Measurements from ENCODE around the gene ABHD12. TPM values are rescaled to one million over a fixed set of nuclear protein-coding genes. Genes with fewer than 3 reads are reported as not detected.

Gene ABHD12
- total and polyA plus RNA-seq, 8 donors: 39.7 to 57.8 (median 47.4) TPM

DNA sequence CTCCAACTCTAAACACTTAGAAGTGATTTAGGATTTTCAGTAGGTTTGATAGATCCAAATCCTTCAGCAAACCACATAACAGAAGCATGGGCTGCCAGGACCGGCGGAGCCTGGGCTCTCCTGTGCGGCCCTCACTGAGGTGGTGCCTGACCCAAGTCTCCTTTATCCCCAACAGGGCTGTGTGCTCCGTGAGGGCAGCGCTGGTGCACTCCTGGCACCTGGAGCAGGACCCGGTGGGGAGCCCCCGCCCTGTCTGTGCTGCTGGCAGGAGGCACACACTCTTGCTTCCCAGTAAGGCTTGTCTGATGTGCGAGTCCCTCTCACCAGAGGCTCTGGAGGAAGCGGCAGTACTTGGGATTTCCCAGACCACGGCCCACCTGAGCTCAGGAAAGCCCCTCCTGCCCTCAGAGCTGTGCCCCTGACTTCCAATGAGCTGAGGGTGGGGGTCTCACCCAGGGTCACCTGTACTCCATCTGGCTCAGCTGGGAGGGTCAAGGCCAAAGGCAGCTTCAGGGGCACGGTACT is 86.5 kb downstream of the ABHD12 start:
- H3K4me3 ChIP-seq: no peak overlapping the region
- ATAC-seq (no peak), DNase-seq (peak in 1 of 4 donors; percentile 73)
- H3K9me3 ChIP-seq: no peaks in the 10 kb centered on the region
- no peak overlapping the region for H3K27ac ChIP-seq
- no peaks in the 10 kb centered on the region for H3K27me3 ChIP-seq
- no peak for TF ChIP-seq CTCF (IDR thresholded peaks at IDR 0.05)
- intact Hi-C loops (cut with DNase I): no loop called here
- peaks cover 0 to 11% of the 10 kb centered on the region in 2 donors for H3K4me1 ChIP-seq
- peaks cover 0 to 74% of the 10 kb centered on the region in 2 donors for H3K36me3 ChIP-seq

GRCh38 chr20:25303292-25304024 is 87.2 kb downstream of the ABHD12 start:
- Histone ChIP-seq H3K27ac (no peak overlapping the region), H3K27me3 (no peaks in the 10 kb centered on the region), H3K4me3 (no peak overlapping the region), H3K36me3 (peaks cover 0 to 74% of the 10 kb centered on the region in 2 donors), H3K9me3 (no peaks in the 10 kb centered on the region), H3K4me1 (peaks cover 0 to 7% of the 10 kb centered on the region in 2 donors)
- DNase-seq (peak in 1 of 4 donors; percentile 63), ATAC-seq (no peak)
- intact Hi-C loops (cut with DNase I): no loop called here
- no peak for TF ChIP-seq CTCF (IDR thresholded peaks at IDR 0.05)

DNA sequence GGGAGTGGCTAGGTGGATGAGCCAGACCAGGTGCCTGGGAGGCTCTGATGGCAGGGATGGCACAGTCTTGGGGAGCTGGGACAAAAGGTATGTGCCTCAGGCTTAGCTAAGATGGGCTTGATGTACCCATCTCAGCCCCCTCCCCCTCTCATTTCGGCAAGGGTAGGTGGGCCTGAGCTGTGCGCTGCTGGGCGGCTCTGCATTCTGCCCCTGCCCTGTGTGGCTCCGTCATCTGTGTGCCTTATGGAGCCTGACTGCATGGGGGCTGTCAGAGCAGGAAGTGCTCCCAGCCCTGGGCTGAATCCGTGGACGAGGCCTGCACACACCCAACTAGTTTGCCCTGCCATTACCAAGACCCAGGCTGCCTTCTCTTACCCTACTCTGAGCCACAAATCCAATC is 88.0 kb downstream of the ABHD12 start:
- Histone ChIP-seq H3K36me3 (peaks cover 0 to 73% of the 10 kb centered on the region in 2 donors), H3K4me3 (no peak overlapping the region), H3K9me3 (no peaks in the 10 kb centered on the region), H3K4me1 (no peaks in the 10 kb centered on the region), H3K27ac (no peak overlapping the region), H3K27me3 (no peaks in the 10 kb centered on the region)
- peak in 1 of 4 donors; percentile 57 for DNase-seq
- intact Hi-C loops (cut with DNase I): no loop called here
- TF ChIP-seq CTCF (IDR thresholded peaks at IDR 0.05): no peak
- no peak for ATAC-seq

DNA sequence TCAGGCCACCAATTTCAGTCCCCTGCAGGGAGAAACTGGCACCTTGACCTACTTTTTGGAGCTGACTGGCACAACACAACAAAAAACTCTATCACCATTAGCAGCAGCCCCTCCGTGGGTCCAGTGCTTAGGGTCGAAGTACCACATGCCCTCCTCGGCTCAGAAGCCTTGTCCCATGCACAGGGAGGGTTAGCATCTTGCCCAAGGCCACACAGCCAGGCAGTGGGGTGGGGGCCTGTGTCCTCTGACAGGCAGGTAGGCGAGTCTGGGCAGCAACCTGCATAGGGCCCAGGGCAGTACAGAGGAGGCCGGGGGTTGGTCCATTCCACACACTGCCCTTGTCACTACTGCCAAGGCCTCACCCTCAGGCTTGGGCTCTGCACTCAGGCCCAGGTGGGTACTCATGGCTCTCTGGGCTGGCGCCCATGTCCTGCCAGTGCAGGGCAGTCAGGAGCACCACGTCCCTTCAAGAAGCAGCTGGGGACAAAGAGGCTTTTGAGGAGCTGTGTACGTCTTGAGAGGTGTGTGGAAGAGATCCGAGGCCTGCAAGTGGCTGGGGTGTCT is 89.2 kb downstream of the ABHD12 start:
- Histone ChIP-seq H3K4me3 (no peak overlapping the region), H3K4me1 (no peaks in the 10 kb centered on the region), H3K27ac (peak overlapping the region in 1 of 2 donors; percentile 28), H3K27me3 (no peaks in the 10 kb centered on the region), H3K36me3 (peaks cover 0 to 77% of the 10 kb centered on the region in 2 donors), H3K9me3 (no peaks in the 10 kb centered on the region)
- intact Hi-C loops (cut with DNase I): no loop called here
- no peak for TF ChIP-seq CTCF (IDR thresholded peaks at IDR 0.05)
- ATAC-seq (no peak), DNase-seq (peak in 1 of 4 donors; percentile 50)

GRCh38 chr20:25300496-25301170 is 90.0 kb downstream of the ABHD12 start:
- no peak for TF ChIP-seq CTCF (IDR thresholded peaks at IDR 0.05)
- intact Hi-C loops (cut with DNase I): no loop called here
- H3K36me3 ChIP-seq: peaks cover 0 to 85% of the 10 kb centered on the region in 2 donors
- H3K9me3 ChIP-seq: no peaks in the 10 kb centered on the region
- H3K27ac ChIP-seq: peak overlapping the region in 1 of 2 donors; percentile 28
- H3K4me3 ChIP-seq: no peak overlapping the region
- H3K27me3 ChIP-seq: no peaks in the 10 kb centered on the region
- no peak for DNase-seq
- no peak for ATAC-seq
- H3K4me1 ChIP-seq: no peaks in the 10 kb centered on the region

All from left lung (tissue), 10 donors.